RWPE1 (cell line): ENCODE measurements around the gene MED9.

Source experiments
- CTCF ChIA-PET: fragments of 350-600 bp; sonication (Branson Sonifier 250); formaldehyde crosslinking; extraction: SDS; loops from one replicate; lab custom pipeline; 2021; lab: Yijun Ruan, JAX
- POLR2A ChIA-PET: fragments of 400-600 bp; formaldehyde crosslinking; extraction: SDS; loops from one replicate; lab custom pipeline; 2020; ENCODE audit warnings: antibody characterized with exemption; ENCODE audit not compliant: low non-redundant PET; lab: Yijun Ruan, JAX
- DNase-seq: peaks from one replicate; pipeline ENCODE4 v3.0.0; 2012; ENCODE audit warnings: low spot score
- H3K27ac ChIP-seq: fragments of 450-650 bp; 2 replicates; pipeline ENCODE4 v1.5.1; 2017
- CTCF ChIP-seq: fragments of 450-650 bp; conservative IDR thresholded peaks from 2 replicates; pipeline ENCODE4 v1.5.1; 2017; ENCODE audit warnings: low read depth, mild to moderate bottlenecking

MED9 gene

GRCh38 chr17:17516941-17517720 is 40.3 kb downstream of the MED9 start:
- no peak overlapping the region for H3K27ac ChIP-seq
- POLR2A ChIA-PET: no interaction called here
- CTCF ChIA-PET: interaction anchor here (0.7 kb wide), 1 partner anchor 48 kb away, joined by 3 read pairs; no protein-coding TSS in a partner anchor
- no peak for DNase-seq
- TF ChIP-seq CTCF: no peak

- POLR2A ChIA-PET: no interaction called here
- no peak for DNase-seq
- H3K27ac ChIP-seq: no peak overlapping the region
- CTCF ChIA-PET: interaction anchor here (1.2 kb wide), 1 partner anchor 10 kb away, joined by 3 read pairs; no protein-coding TSS in a partner anchor
- no peak for TF ChIP-seq CTCF
Measured at GRCh38 chr17:17518014-17518413, 41.2 kb downstream of the MED9 start.

GRCh38 chr17:17518951-17519350 is 42.2 kb downstream of the MED9 start:
- H3K27ac ChIP-seq: no peak overlapping the region
- ChIA-PET CTCF (interaction anchor here (1.2 kb wide), 1 partner anchor 9 kb away, joined by 3 read pairs; no protein-coding TSS in a partner anchor), POLR2A (no interaction called here)
- DNase-seq: no peak
- TF ChIP-seq CTCF: no peak

- ChIA-PET CTCF (no interaction called here), POLR2A (no interaction called here)
- H3K27ac ChIP-seq: no peak overlapping the region
- DNase-seq: no peak
- no peak for TF ChIP-seq CTCF
Measured at GRCh38 chr17:17519886-17520285, 43.1 kb downstream of the MED9 start.

- TF ChIP-seq CTCF: no peak
- POLR2A ChIA-PET: no interaction called here
- DNase-seq: no peak
- CTCF ChIA-PET: interaction anchor here (0.9 kb wide), 1 partner anchor 26 kb away, joined by 3 read pairs; no protein-coding TSS in a partner anchor
- no peak overlapping the region for H3K27ac ChIP-seq
Measured at GRCh38 chr17:17520599-17521232, 43.9 kb downstream of the MED9 start.

- no peak for DNase-seq
- TF ChIP-seq CTCF: no peak
- ChIA-PET CTCF (interaction anchor here (0.7 to 1.0 kb wide), 2 partner anchors 93 to 168 kb away, joined by 3 to 4 read pairs; no protein-coding TSS in a partner anchor), POLR2A (interaction anchor here (0.6 kb wide), 1 partner anchor 141 kb away, joined by 11 read pairs; no protein-coding TSS in a partner anchor)
- no peak overlapping the region for H3K27ac ChIP-seq
Measured at GRCh38 chr17:17523001-17523730, 46.4 kb downstream of the MED9 start.
